Lower lobe of right lung (tissue), 2 donors: ENCODE measurements around the gene OR8D1. TPM values are rescaled to one million over a fixed set of nuclear protein-coding genes. Genes with fewer than 3 reads are reported as not detected.

ENCODE experiments used
- ATAC-seq, 2 donors: fragments of 200-7000 bp; cut with Tn5 transposase; one replicate each; pipeline ENCODE4 v1.9.1; 2020 to 2022; ENCODE audit warnings: mild to moderate bottlenecking in 2 of 2, moderate library complexity in 2 of 2
- DNase-seq: peaks from one replicate; pipeline ENCODE4 v3.0.0-alpha.2; 2020
- H3K27ac ChIP-seq: fragments of 200-600 bp; one replicate; pipeline ENCODE4 v1.8.0; 2022
- H3K27me3 ChIP-seq: fragments of 200-600 bp; one replicate; pipeline ENCODE4 v1.8.0; 2022; ENCODE audit warnings: low read depth
- H3K36me3 ChIP-seq: fragments of 200-600 bp; one replicate; pipeline ENCODE4 v1.8.0; 2022; ENCODE audit warnings: mild to moderate bottlenecking
- H3K4me1 ChIP-seq: fragments of 200-600 bp; one replicate; pipeline ENCODE4 v1.8.0; 2022
- H3K4me3 ChIP-seq: fragments of 200-600 bp; one replicate; pipeline ENCODE4 v1.8.0; 2022; ENCODE audit warnings: mild to moderate bottlenecking
- H3K9me3 ChIP-seq: fragments of 200-600 bp; one replicate; pipeline ENCODE4 v1.8.0; 2022
- CTCF ChIP-seq: fragments of 200-600 bp; IDR thresholded peaks from one replicate; pipeline ENCODE4 v1.8.0; 2022; ENCODE audit warnings: antibody characterized with exemption, mild to moderate bottlenecking
- intact Hi-C: fragments of 100-400 bp; cut with DNase I; formaldehyde crosslinking; loops from one replicate; pipeline ENCODE4 v1.11.0; 2022
- total RNA-seq: library from RNA; stranded (reverse); fragmentation: NEBNext Ultra II Directional; extraction: Animal tissue kit (Norgen Biotek cat#: 25700); gene quantifications from one replicate; pipeline ENCODE4 v1.2.1, GENCODE V29; 2021
- donor health status: DM: no; HTN: yes; CAD: no; lungs with severe emphysema.

OR8D1 gene
- total RNA-seq, 1 donor from 2014 or later: not detected

GRCh38 chr11:124339396-124340141, 25.8 kb upstream of the OR8D1 start:
- Histone ChIP-seq H3K27me3 (no peaks in the 10 kb centered on the region), H3K36me3 (no peaks in the 10 kb centered on the region), H3K9me3 (no peaks in the 10 kb centered on the region), H3K27ac (no peak overlapping the region), H3K4me1 (no peaks in the 10 kb centered on the region), H3K4me3 (no peak overlapping the region)
- intact Hi-C loops: no loop called here
- DNase-seq (no peak), ATAC-seq (no peak)
- no peak for TF ChIP-seq CTCF

GRCh38 chr11:124331873-124332272, 18.1 kb upstream of the OR8D1 start:
- ATAC-seq (no peak), DNase-seq (no peak)
- H3K9me3 ChIP-seq: no peaks in the 10 kb centered on the region
- intact Hi-C loops: no loop called here
- H3K4me3 ChIP-seq: no peak overlapping the region
- H3K27ac ChIP-seq: no peak overlapping the region
- no peak for TF ChIP-seq CTCF
- H3K4me1 ChIP-seq: no peaks in the 10 kb centered on the region
- no peaks in the 10 kb centered on the region for H3K36me3 ChIP-seq
- no peaks in the 10 kb centered on the region for H3K27me3 ChIP-seq

- Histone ChIP-seq H3K27ac (no peak overlapping the region), H3K36me3 (no peaks in the 10 kb centered on the region), H3K4me3 (no peak overlapping the region), H3K9me3 (no peaks in the 10 kb centered on the region), H3K4me1 (no peaks in the 10 kb centered on the region), H3K27me3 (no peaks in the 10 kb centered on the region)
- no peak for TF ChIP-seq CTCF
- DNase-seq: no peak
- intact Hi-C loops: no loop called here
- no peak for ATAC-seq
Measured at GRCh38 chr11:124329787-124330478, 16.2 kb upstream of the OR8D1 start.

- Histone ChIP-seq H3K4me1 (no peaks in the 10 kb centered on the region), H3K27me3 (no peaks in the 10 kb centered on the region), H3K9me3 (no peaks in the 10 kb centered on the region), H3K4me3 (no peak overlapping the region), H3K36me3 (no peaks in the 10 kb centered on the region), H3K27ac (no peak overlapping the region)
- ATAC-seq (no peak), DNase-seq (no peak)
- intact Hi-C loops: no loop called here
- TF ChIP-seq CTCF: no peak
Measured at GRCh38 chr11:124327775-124328174, 14.0 kb upstream of the OR8D1 start.

- no peak overlapping the region for H3K4me3 ChIP-seq
- no peak for TF ChIP-seq CTCF
- no peaks in the 10 kb centered on the region for H3K4me1 ChIP-seq
- DNase-seq (no peak), ATAC-seq (no peak)
- no peaks in the 10 kb centered on the region for H3K27me3 ChIP-seq
- intact Hi-C loops: no loop called here
- H3K9me3 ChIP-seq: no peaks in the 10 kb centered on the region
- no peak overlapping the region for H3K27ac ChIP-seq
- no peaks in the 10 kb centered on the region for H3K36me3 ChIP-seq
Measured at GRCh38 chr11:124322356-124322755, 8.6 kb upstream of the OR8D1 start.
